AG08396 (cell line): Measurements from ENCODE around the gene CELSR1.

Experiments used
- DNase-seq: peaks from one replicate; pipeline ENCODE4 v3.0.0; 2012; ENCODE audit warnings: low spot score, mixed read lengths

Gene CELSR1

DNA sequence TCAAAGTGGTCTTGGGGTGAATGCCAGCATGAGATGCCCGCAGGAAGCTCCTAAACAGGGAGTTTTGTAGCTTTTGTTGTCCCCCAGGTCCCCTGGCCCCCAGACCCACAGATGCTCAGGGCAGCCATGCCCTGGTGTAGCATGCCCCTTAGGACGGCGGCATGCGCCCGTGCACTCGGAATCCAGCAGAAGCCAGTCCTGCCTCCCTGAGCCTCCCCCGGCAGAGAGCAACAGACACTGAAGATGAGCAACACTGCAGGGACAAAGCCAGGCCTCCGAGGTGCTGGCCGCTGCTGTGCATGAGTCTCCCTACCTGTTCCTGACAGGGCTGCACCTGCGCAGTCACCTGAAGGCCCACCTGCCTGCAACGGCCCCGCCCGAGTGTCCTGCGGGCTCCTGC lies 142.8 kb downstream of the CELSR1 start:
- no peak for DNase-seq

DNA sequence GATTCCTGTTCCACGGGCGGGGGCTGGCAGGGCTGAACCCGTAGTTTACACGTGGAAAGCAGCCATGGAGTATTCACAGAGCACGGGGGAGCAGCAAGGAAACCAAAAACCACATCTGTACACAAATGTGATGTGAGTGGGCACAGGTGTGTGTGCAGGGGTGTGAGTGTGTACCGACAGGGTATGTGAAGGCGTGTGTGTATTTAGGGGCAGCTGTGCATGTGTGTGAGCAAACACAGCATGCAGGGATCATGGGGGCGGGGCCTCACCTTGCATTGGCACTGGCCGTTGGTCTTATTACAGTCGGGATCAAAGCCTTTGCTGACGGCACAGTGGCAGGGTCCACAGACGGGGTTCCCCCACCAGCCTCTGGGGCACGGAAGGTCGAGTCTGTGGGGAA lies 143.5 kb downstream of the CELSR1 start:
- no peak for DNase-seq

DNA sequence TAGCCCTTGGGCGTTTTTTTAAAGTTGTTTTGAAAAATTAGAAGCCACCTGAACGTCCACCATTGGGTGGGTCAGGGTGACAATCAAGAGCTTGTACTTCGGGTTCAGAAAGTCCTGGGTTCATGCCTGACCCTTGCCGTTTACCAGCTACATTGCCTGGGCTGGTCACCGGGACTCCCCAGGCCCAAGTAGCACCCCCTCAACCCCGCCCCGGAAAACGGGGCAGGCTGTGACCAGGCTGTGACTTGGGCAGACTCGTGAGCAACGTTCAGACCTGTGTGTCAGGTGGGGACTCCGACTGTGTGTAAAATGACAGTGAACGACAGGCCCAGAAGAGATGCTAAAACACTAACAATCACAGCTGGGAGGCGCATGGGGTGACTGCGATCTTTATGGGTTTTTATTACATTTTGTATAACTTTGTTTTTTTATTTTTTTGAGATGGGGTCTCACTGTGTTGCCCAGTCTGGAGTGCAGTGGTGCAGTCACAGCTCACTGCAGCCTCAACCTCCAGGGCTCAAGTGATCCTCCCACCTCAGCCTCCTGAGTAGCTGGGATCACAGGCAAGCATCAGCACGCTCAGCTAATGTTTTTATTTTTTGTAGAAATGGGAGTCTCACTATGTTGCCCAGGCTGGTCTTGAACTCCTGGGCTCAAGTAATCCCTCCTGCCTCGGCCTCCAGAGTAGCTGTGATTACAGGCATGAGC lies 145.1 kb downstream of the CELSR1 start:
- DNase-seq, result no peak

DNA sequence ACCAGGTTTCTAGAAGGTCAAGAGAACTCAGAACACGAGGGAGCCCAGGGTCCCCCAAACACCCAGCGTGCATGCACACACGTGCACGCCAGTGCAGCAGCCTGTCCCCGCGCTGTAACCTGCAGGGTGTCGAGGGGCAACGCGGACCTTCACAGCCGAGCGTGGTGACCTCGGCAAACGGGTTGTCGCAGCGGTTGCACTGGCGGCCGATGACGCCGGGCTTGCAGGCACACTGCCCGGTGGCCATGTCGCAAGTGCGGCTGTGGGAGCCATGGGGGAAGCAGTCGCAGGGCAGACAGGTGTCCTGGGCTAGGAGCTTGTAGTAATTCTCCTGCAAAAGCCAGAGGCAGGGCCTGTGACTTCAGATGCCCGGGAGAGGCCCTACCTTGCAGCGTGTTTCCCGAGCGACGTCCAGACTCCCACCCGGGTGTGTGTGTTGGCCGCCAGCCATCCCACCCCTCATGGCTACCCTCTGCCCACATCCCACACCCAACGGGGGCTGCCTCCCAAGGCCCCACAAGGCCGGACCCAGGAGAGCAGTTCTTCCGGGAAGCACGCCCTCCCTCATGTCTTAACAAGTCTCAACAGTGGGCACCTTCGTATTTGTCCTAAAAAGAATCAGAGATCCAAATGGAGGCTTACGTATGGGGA lies 145.8 kb downstream of the CELSR1 start:
- DNase-seq, result no peak

DNA sequence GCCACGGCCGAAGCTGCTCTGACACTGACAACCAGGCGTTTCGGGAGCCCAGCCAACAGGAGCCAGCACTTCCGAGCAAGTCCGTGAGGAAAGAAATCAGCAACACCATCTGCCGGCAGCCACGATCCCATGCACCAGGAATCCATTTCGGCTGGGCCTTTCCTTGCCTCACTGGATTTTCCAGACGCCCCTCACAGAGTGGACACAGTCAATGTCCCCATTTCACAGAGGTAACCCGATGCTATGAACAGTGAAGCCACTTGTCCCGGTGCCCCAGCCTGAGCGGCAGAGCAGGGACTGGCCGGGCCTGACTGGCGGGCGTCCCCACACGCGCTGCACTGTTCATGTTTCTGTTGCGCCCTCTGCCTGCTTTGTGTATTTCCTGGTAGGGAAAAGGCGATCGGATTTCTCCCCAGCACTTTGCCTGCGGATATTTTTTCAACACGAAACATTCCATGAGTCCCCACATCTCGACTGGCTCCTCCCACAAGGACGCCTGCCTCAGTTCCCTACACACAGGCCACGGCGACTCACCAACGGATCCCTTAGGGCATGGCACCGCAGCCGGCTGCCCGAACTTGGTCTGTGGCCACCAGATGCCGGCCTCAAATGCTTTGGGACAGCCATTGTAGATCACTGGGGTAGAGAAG lies 146.6 kb downstream of the CELSR1 start:
- DNase-seq, result peak; percentile 90

DNA sequence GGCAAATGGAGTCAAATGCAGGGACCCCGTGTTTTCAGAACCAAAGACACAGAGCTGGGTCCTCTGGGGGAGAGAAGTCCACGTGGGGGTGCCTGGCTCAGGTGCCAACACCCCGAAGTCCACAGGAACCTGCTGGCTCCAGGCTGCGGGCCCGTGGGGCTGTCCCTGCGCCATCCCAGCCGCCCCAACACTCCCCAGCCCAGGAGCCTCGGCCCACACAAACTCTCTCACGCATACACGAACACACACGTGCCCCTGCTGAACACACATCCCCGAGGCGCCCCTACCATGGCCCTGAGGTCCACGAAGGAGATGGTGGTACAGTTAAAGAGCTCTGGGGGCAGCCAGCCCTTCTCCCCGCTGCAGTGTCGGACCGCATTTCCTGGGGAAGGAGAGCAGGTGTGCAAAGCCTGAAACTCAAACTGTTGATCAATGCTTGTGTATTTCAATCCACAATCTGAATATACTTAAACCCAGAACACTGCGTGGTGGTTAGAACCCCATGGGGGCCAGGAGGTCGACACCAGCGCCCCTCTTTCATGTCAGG lies 147.2 kb downstream of the CELSR1 start:
- DNase-seq, result no peak

DNA sequence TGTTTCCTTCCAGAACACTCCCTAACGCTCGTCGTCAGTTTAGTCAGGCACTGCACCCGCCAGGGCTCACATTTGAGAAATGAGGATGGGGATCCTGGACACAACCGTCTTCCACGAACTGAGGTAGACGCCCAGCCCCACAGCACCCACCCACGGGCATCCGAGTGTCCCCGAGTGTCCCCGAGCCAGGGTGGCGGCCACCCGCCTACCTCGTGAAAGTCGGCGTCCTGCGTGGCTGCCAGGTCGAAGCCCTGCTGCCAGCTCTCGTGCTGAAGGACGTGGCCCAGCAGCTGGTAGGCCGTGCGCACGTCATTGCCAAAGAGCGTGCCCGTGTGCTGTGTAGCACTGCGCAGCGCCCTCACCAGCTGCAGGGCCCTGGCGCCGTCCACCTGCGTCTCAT lies 148.3 kb downstream of the CELSR1 start:
- no peak for DNase-seq

DNA sequence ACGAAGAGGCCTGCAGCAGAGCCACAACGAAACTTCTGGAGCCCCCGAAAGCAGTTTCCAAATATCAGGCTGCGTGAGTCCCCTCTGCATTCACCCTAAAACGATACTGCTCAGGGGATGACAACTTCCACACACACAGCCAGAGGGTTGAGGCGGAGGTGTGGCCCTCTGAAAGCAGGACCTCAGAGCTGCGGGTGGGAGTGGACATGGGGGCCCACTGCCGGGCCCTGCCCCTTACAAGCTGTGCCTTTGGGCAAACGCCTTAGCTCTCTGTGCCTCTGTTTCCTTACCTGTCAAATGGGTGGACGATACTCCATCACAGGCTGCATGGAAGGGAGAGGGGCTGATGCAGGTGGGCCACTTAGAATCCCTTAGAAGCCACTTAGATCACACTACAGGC lies 148.8 kb downstream of the CELSR1 start:
- DNase-seq, result no peak

DNA sequence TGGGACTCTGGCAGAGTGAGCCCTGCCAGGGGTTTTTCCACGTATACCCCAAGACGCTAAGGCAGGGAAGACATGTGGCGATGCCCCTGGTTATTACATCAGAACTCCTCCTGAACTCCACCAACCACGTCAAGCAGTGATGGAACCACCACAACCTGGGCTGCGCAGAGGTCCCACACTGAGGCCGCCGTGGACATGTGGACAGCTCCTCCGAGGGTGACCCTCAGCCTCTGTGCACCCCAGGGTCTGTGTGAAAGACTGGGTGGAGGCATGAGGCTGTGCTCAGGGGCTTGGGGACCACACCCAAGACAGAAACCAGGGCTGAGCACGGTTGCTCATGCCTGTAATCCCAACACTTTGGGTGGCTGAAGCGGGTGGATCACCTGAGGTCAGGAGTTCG lies 149.7 kb downstream of the CELSR1 start:
- DNase-seq, result no peak

DNA sequence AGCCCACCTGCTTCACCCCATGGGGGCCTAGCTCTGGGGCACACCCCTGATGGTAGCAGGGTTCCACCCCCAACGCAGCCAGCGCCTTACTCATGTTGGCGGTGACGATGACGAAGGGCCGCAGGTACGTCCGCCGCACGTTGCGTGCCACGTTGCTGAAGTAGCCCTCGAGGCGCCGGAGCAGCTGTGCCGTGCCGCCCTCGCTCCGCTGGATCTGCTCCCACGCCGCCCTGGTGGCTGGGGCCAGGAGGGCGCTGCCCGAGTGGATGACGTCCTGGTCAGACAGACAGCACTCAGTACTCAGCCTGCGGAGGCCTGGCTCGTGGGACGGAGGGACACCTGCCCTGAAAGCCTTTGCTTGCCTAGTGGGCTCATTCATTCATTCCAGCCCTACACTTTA lies 151.1 kb downstream of the CELSR1 start:
- DNase-seq, result no peak

DNA sequence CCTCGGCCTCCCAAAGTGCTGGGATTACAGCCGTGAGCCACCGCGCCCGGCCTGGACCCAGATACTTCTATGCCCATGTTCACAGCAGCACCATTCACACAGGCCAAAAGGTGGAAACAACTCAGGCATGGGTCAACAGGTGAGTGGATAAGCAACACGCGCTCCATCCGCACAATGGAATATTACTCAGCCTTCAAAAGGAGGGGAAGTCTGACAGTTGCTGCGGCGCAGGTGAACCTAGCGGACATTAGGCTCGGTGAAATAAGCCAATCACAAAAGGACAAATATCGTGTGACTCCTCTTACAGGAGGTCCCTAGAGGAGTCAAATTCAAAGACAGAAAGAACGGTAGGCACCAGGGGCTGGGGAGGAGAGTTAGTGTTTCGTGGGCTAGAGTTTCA lies 154.9 kb downstream of the CELSR1 start:
- no peak for DNase-seq

DNA sequence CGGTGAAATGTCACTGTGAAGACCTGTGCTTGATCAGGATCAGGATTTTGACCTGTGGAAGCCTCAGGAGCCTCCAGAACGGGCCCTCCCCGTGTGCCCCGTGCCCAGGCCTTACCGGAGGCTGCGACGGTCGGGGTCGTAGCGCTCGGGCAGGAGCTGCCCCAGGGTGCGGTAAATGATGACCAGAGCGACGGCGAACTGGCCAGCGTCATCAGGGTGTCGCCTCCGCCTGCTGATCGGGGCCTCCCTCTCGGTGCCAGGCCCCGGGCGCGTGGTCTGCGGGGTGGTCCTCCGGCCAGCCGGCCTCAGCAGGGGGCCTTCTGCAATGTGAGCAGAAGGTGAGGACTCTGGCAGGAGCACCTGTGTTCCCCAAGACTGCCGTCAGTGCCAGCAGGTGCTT lies 155.7 kb downstream of the CELSR1 start:
- DNase-seq, result no peak

DNA sequence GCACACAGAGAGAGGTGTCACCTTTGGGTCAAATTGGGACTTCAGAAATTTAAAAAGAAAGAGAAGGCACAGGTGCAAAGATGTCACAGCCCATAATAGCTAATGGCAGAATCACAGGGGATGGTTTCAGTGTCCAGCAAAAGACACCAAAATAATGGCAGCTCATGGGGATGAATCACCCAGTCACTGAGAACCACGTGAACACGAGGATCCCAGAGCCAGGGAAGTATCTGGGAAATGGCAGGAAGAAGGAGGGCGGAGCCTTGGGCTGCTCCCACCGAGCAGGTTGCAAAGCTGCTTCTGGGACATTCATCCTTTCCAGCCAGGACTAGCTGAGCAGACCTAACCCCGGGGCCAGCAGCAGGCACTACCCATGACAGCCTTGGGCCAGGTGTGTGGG lies 156.3 kb downstream of the CELSR1 start:
- DNase-seq, result no peak

DNA sequence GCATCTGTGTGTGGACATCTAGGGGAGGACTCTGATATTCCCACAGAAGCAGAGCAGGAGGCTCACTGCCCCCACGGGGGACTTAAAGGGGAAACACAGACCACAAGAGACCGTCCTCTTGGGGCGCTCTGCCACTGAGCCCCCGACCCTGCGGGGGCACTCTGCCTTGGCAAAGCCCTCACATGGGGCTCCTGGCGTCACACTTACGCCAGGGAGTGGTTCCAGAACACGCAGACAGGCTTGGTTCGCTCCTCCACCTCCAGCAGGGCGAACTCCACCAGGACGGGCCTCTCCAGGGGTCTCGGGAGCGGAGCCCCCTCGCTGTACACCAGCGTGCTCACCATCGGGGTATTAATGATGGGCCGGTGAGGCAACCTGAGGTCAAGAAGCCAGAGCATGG lies 156.8 kb downstream of the CELSR1 start:
- DNase-seq, result no peak

DNA sequence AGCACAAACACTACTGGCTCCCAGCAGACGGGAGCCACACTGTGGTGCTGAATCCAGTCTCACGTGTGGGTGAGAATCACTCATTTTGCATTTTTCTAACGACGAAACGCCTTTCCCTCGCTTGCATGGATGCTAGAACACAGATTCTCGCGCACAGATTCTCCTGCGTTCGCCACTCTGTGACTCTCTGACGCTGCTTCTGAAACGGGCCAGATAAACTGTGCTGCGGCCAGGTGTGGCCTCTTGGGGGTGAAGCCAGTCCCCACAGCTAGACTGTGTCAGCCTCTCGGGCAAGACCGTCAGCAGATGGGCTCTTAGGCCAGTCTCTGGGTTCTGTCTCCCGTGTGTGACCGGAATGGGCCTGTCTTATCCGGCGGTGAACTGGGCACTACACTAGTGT lies 157.4 kb downstream of the CELSR1 start:
- DNase-seq, result no peak

DNA sequence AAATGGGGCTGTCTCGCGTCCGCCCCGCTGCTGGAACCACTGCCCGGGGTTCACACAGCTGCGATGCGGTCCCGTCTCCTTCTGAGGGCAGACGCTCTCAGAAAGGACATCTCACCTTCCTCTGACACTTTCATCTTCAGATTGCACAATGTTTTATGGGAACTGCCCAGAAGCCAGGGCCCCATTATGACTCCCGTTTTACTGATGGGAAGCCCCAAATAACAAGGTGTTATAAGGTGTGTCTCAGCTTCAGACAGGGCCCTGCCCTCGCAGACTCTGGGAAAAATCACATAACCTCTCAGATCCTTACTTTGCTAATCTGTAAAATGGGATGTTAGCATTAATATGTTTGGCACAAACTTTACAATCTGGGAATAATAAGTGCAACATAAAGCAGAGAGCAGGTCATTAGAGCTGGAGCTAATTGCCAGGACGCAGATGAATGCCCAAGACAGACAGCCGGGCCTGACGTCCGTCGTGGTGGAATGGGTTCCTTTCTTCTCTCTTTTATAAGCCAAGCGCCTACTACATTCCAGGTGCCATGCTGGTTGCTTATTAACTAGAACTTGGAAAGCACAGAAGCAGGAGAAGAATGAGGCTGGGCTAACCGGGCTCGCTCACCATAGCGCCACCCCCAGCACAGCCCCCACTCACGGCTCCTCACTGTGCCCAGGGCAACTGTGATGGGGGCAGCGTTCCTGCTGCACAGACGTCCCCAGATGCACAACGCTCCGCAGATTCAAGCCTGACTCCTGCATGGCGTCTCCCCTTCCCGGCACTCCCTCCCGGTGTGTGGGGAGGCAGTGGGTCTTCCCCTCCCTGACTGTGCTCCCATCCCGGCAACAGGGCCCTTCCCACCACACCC lies 158.1 kb downstream of the CELSR1 start:
- no peak for DNase-seq

DNA sequence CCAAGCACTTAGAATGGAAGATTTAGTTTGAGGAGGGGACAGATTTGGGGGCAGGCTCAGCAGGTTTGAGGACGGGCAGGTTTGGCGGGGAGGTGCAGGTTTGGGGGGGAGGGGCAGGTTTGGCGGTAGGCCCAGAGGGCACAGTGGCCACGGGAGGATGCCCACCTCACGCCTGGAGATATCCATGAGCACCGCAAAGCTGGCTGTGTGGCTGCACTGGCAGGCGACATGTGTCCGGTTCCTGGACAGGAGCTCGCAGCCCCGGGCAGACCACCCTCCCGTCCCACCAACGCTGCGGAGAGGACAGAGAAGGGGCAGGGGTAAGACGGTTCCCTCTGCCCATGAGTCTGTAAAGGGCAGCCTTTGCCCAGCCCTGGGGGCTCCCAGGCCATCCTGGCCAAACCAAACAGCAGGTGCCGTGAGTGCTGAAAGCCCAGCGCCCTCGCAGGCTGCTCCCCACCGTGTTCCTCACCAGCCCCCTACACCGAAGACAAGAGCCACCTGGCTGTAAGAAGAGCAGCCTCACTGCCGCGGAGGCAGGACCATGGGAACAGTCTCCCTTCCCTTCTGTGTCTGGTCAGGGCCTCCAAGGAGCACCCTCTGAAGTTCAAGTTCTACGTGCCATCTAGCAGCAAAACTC lies 158.9 kb downstream of the CELSR1 start:
- DNase-seq, result no peak

DNA sequence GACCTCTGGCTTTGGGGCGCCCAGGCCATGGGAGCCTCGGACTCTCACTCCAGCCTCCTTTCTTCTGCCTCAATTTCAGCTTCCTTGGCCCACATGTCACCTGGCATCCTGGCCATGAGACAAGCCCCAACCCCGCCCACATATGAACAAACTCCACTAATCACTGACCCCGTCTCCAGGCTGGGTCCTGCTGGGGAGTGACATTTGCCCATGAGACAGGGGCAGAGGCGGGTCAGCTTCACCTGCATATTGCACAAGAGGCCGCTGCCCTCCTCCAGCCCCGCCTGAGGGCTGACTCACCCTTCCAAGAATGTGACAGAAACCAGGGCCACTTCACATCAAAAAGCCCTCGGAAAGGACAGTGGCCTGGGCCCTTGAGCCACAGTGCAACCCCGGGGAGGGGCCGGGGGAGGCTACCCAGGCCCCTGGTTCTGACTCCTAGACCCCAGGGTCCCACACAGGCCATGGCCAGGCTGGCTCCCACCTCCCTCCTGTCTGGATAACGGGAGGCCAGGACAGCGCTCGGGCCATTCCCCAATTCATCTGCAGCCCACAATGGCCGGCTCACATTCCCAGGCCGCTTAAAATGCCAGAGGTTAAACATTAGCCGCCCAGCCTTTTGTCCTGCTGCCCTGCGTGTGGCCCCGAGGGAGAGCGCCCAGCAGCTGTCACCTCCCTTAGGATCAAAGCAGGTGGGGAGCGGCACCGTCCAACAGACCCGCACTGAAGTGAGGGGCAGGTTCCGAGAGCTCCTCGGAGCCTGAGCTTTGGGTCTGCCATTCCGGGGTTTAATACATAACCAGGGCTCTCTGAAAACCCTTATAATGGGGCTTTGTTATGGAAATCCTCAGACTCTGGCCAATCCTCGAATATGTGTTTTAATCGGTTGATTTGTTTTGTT lies 159.6 kb downstream of the CELSR1 start:
- peak; percentile 58 for DNase-seq

DNA sequence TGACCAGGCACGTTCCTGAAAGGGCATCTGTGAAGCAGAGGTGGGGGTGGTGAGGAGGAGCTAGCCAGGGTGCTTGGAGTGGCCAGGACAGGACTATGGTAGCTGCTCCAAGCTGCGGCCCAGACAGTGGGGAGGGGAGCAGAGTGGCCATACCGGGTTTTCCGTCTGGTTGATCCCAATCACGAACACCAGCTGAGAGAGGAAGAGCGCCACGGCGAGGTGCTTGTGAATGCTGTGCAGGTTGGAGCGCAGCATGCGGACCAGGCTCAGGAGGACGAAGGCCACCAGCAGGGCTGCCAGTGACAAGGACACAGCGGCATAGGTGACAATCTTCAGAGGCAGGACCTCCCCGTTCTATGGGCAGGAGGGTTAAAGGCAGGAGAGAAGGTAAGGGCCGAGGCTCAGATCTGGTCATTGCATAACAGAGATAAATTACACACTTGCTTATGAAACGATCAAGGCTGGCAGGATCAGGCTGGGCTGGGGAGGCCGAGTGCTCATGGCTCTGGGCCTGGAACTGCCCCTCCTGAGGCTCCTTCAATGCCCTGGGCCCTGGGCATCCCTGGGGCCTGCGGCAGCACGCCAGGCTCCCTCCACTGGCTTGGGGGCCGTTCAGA lies 160.4 kb downstream of the CELSR1 start:
- no peak for DNase-seq

DNA sequence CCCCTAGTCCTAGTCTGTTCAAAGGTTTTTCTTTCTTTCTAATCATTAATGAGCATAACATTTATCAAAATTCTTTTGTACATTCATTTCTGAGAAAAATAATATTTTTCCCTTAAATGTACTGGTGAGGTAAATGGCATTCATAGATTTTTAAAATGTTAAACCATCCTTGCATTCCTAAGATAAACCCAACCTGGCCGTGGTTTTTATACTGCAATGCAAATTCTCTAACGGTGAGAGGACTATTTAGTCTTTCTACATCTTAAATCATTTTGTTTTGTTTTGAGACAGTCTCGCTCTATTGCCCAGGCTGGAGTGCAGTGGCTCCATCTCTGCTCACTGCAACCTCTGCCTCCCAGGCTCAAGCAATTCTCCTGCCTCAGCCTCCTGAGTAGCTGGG lies 161.3 kb downstream of the CELSR1 start:
- no peak for DNase-seq
